ENCODE results near the gene PPIL3.

PPIL3 gene

DNA sequence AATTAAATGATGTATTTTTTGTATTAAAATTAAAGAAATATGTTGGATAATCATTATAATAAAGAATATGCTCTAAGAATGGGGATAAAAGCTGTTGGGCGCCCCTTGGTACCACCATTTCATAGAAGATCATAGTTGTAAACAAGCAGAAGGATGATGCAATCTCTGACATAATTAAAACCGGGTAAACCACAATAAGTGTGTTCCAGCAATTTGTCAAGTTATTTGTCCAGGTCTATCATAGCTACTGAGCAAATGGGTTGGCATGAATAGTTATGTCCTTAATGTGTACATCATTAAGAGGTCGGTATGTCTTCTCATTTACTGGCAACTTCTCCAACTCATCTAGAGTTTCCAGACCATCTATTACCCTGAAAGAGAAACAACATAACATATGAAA is 17.7 kb downstream of the PPIL3 start:
- in situ Hi-C loops (cut with MboI; ENCODE audit: low sequenced_read_pairs, unreplicated experiment), result no loop called here
- DNase-seq (ENCODE audit: low spot score), result no peak
- TF ChIP-seq, protein P1, sequence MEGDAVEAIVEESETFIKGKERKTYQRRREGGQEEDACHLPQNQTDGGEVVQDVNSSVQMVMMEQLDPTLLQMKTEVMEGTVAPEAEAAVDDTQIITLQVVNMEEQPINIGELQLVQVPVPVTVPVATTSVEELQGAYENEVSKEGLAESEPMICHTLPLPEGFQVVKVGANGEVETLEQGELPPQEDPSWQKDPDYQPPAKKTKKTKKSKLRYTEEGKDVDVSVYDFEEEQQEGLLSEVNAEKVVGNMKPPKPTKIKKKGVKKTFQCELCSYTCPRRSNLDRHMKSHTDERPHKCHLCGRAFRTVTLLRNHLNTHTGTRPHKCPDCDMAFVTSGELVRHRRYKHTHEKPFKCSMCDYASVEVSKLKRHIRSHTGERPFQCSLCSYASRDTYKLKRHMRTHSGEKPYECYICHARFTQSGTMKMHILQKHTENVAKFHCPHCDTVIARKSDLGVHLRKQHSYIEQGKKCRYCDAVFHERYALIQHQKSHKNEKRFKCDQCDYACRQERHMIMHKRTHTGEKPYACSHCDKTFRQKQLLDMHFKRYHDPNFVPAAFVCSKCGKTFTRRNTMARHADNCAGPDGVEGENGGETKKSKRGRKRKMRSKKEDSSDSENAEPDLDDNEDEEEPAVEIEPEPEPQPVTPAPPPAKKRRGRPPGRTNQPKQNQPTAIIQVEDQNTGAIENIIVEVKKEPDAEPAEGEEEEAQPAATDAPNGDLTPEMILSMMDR (IDR thresholded peaks at IDR 0.05; ENCODE audit: borderline replicate concordance, control extremely low read depth, extremely low read depth, insufficient read depth, missing control alignments), result no peak

DNA sequence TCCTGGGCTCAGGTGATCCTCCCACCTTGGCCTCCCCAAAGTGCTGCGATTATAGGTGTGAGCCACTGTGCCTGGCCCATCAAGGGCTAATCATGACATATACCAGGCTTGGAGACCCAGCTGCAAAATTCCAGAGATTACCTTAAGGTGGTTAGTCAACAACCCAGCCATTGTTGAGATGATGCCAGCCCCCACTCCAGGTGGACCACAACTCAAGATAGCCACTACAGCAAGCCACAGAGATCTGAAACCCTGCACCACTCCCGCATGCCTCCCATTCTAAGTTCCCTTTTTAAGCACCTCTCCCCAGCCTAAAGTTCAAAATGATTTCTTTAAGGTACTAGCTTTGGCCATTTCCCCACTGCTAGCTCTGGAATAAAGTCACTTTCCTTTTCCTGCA is 19.9 kb downstream of the PPIL3 start:
- no peak for DNase-seq (ENCODE audit: low spot score)
- TF ChIP-seq, protein P1 (IDR thresholded peaks at IDR 0.05; ENCODE audit: borderline replicate concordance, control extremely low read depth, extremely low read depth, insufficient read depth, missing control alignments), result no peak
- in situ Hi-C loops (cut with MboI; ENCODE audit: low sequenced_read_pairs, unreplicated experiment), result no loop called here

DNA sequence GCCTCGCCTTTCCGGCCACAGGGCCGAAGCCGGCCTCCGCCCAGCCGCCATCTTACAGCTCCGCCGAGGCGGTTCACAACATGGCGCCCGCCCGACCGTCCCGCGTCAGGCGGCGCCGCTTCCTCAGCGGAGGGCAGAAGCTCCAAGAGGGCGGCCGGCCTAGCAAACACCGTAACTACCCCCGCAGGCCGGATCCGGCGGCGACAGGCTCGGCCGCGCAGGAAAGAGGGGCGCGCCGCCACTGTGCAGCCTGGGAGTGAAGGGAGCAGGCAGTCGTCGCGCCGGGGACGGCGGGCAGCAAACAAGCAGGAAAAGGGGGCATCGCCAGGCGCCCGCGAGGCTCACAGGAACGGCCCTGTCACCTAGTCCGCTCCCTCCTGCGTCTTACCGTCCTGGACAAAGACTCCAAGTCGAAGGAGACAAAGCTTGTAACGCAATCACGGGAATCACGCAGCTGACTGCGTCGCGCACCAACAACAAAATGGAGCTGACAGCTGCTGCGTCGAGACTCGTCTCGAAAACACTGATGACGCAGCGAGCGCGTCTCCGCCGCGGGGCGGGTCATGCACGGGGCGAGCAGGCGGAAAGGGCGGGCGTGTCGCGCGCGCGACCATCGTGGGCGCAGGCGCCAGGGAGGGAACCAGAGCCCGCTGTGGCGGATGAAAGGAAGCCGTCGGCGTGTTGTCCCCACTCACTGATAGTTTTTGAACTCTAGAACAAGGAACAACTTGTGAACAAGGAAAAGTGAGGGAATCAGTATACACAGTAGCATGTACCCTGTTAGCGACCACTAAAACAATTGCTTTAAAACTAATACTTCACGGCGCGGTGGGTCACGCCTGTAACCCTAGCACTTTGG is 24.5 kb downstream of the PPIL3 start, which contains the start of gene CLK1:
Gene CLK1, minus strand, starts transcription at position 483 of the 859 bp plus-strand sequence. CDS start 2,796 bp downstream, outside the sequence.
- DNase-seq (ENCODE audit: low spot score), result peak; percentile 96
- in situ Hi-C loops (cut with MboI; ENCODE audit: low sequenced_read_pairs, unreplicated experiment), result no loop called here
- TF ChIP-seq, protein P1 (IDR thresholded peaks at IDR 0.05; ENCODE audit: borderline replicate concordance, control extremely low read depth, extremely low read depth, insufficient read depth, missing control alignments), result no peak

DNA sequence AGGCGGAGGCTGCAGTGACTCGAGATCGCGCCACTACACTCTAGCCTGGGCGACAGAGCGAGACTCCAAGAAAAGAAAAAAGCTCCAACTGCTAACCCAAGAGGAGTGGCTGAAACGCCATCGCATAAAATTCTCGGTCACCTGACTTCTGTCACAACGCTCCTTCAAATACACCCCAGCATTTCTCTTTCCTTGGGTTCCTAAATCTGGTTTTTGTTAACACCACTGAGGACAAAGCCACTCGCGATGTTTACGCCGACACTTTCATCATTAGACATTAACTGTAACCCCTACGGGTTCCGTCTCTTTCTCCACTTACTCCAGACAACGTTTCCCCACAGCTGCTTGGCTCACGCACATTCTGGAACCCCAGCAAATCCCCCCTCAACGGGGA is 25.1 kb downstream of the PPIL3 start:
- TF ChIP-seq, protein P1 (IDR thresholded peaks at IDR 0.05; ENCODE audit: borderline replicate concordance, control extremely low read depth, extremely low read depth, insufficient read depth, missing control alignments), result no peak
- DNase-seq (ENCODE audit: low spot score), result no peak
- in situ Hi-C loops (cut with MboI; ENCODE audit: low sequenced_read_pairs, unreplicated experiment), result no loop called here

DNA sequence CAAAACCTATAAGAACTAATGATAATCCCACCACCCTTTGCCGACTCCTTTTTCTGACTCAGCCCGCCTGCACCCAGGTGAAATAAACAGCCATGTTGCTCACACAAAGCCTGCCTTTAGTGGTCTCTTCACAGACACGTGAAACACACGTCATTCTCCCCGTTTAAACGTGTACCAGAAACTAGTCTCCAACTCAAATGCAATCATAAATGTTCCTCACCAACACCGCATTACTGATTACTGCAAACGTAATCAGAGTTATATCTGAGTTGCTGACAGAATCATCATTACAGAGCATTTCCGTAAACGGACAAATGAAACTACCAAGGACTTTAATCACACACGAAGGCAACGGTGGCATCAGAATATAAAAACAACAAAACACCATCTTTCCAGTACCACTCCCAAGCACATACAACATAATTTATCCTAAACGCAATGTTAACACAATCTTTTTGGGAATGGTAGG is 26.3 kb downstream of the PPIL3 start:
- peak; percentile 48 for DNase-seq (ENCODE audit: low spot score)
- TF ChIP-seq, protein P1 (IDR thresholded peaks at IDR 0.05; ENCODE audit: borderline replicate concordance, control extremely low read depth, extremely low read depth, insufficient read depth, missing control alignments), result no peak
- in situ Hi-C loops (cut with MboI; ENCODE audit: low sequenced_read_pairs, unreplicated experiment), result no loop called here

DNA sequence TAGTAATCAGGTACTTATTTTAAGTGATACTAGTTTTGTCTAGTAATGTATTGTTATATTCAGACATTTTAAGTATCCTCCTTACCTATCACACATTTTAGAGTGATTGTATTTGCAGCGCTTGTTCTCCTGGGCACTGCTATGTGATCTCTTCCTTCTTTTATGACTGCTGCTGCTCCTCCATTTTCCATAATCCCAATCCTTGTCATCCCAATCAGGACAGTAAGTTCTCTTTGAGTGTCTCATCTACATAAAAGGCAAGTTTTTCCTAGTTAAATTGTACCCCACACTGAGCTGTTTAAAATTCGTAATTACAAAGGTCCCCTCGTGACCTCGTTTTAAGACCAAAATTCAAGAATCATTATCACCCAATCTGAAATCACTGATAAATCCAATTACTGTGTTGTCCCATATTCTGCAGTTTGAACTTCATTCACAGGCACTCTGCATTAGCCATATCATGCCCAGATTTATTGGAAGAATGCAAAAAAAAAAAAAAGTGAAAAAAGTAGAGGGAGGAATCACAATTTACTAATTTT is 27.2 kb downstream of the PPIL3 start:
- TF ChIP-seq, protein P1 (IDR thresholded peaks at IDR 0.05; ENCODE audit: borderline replicate concordance, control extremely low read depth, extremely low read depth, insufficient read depth, missing control alignments), result no peak
- DNase-seq (ENCODE audit: low spot score), result no peak
- in situ Hi-C loops (cut with MboI; ENCODE audit: low sequenced_read_pairs, unreplicated experiment), result no loop called here
